ENCODE measurements around the gene PRKAA1. TPM values are rescaled to one million over a fixed set of nuclear protein-coding genes. Genes with fewer than 3 reads are reported as not detected.
"Not testable (repeated sequence)": the region's sequence is repeated elsewhere in the genome, so short reads cannot be mapped to it uniquely, and the experiment has no call there.

PRKAA1 gene
- total RNA-seq, 1 experiment from 2014 or later: 31.2 TPM

DNA sequence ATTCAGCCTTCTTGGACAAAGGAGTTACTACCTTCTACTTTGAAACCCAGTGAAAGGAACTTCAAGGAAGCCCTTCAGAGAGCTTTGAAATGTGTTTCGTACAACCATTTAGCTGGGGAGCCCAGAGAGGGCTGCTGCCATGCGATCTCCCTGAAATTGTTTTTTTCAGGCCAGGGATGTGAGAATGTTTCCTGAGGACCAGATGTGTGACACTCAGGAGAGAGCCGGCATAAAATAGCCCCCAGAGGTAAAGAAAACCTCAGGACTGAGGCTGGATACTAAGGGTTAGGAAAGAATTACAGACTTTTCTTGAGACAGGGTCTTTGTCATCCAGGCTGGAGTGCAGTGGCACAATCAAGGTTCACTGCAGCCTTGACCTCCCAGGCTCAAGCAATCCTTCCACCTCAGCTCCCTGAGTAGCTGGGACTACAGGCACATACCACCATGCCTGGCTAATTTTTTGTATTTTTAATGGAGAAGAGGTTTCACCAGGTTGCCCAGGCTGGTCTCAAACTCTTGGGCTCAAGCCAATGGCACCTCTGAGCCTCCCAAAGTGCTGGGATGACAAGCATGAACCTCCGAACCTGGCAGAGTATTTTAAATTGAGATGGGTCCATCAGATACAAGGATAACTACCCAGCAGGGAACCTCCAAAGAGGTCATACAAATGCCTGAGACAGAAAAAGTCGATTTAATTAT lies 28.5 kb upstream of the PRKAA1 start (continued):
- TF ChIP-seq, protein P1, sequence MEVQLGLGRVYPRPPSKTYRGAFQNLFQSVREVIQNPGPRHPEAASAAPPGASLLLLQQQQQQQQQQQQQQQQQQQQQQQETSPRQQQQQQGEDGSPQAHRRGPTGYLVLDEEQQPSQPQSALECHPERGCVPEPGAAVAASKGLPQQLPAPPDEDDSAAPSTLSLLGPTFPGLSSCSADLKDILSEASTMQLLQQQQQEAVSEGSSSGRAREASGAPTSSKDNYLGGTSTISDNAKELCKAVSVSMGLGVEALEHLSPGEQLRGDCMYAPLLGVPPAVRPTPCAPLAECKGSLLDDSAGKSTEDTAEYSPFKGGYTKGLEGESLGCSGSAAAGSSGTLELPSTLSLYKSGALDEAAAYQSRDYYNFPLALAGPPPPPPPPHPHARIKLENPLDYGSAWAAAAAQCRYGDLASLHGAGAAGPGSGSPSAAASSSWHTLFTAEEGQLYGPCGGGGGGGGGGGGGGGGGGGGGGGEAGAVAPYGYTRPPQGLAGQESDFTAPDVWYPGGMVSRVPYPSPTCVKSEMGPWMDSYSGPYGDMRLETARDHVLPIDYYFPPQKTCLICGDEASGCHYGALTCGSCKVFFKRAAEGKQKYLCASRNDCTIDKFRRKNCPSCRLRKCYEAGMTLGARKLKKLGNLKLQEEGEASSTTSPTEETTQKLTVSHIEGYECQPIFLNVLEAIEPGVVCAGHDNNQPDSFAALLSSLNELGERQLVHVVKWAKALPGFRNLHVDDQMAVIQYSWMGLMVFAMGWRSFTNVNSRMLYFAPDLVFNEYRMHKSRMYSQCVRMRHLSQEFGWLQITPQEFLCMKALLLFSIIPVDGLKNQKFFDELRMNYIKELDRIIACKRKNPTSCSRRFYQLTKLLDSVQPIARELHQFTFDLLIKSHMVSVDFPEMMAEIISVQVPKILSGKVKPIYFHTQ (CRISPR knock-in tag; IDR thresholded peaks at IDR 0.05): peak; percentile 79; the same call in 1 of the 2 replicates
- TF ChIP-seq ZNF121 (CRISPR knock-in tag; IDR thresholded peaks at IDR 0.05) (no peak), ERG (CRISPR knock-in tag; IDR thresholded peaks at IDR 0.05) (no peak; the same call in 1 of the 2 replicates), CREB1 (CRISPR knock-in tag; IDR thresholded peaks at IDR 0.05) (no peak)

GRCh38 chr5:40825461-40826043 lies 27.4 kb upstream of the PRKAA1 start:
- H3K36me3 Mint-ChIP-seq: peaks cover 48% of the 10 kb centered on the region
- peak overlapping the region; percentile 85 for H3K27ac Mint-ChIP-seq
- peak; percentile 27 for ATAC-seq
- not testable (repeated sequence) for H3K9me3 Mint-ChIP-seq; H3K27me3 Mint-ChIP-seq (ENCODE audit: low read depth); DNase-seq (ENCODE audit: low spot score); H3K4me3 Mint-ChIP-seq
- TF ChIP-seq ZNF425 (CRISPR knock-in tag; conservative IDR thresholded peaks at IDR 0.05): peak; percentile 90
- TF ChIP-seq SMAD3 (CRISPR knock-in tag; IDR thresholded peaks at IDR 0.05; ENCODE audit: borderline replicate concordance): peak; percentile 30; the same call in 1 of the 2 replicates
- peak; percentile 95 for TF ChIP-seq ZNF671 (CRISPR knock-in tag; IDR thresholded peaks at IDR 0.05)
- TF ChIP-seq, protein P2, sequence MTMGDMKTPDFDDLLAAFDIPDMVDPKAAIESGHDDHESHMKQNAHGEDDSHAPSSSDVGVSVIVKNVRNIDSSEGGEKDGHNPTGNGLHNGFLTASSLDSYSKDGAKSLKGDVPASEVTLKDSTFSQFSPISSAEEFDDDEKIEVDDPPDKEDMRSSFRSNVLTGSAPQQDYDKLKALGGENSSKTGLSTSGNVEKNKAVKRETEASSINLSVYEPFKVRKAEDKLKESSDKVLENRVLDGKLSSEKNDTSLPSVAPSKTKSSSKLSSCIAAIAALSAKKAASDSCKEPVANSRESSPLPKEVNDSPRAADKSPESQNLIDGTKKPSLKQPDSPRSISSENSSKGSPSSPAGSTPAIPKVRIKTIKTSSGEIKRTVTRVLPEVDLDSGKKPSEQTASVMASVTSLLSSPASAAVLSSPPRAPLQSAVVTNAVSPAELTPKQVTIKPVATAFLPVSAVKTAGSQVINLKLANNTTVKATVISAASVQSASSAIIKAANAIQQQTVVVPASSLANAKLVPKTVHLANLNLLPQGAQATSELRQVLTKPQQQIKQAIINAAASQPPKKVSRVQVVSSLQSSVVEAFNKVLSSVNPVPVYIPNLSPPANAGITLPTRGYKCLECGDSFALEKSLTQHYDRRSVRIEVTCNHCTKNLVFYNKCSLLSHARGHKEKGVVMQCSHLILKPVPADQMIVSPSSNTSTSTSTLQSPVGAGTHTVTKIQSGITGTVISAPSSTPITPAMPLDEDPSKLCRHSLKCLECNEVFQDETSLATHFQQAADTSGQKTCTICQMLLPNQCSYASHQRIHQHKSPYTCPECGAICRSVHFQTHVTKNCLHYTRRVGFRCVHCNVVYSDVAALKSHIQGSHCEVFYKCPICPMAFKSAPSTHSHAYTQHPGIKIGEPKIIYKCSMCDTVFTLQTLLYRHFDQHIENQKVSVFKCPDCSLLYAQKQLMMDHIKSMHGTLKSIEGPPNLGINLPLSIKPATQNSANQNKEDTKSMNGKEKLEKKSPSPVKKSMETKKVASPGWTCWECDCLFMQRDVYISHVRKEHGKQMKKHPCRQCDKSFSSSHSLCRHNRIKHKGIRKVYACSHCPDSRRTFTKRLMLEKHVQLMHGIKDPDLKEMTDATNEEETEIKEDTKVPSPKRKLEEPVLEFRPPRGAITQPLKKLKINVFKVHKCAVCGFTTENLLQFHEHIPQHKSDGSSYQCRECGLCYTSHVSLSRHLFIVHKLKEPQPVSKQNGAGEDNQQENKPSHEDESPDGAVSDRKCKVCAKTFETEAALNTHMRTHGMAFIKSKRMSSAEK (CRISPR knock-in tag; IDR thresholded peaks at IDR 0.05; ENCODE audit: borderline replicate concordance): peak; percentile 94
- TF ChIP-seq PRRX2 (CRISPR knock-in tag; IDR thresholded peaks at IDR 0.05): peak; percentile 95
- peak; percentile 98 for TF ChIP-seq EMX1 (CRISPR knock-in tag; IDR thresholded peaks at IDR 0.05)
- 0 out of 2 replicates have a peak, but pooled peaks have one; percentile 56 for TF ChIP-seq TEAD1 (CRISPR knock-in tag; IDR thresholded peaks at IDR 0.05)
- TF ChIP-seq ATF1 (CRISPR knock-in tag; IDR thresholded peaks at IDR 0.05): 0 out of 2 replicates have a peak, but pooled peaks have one; percentile 18
- peak; percentile 89 for TF ChIP-seq ZNF416 (CRISPR knock-in tag; IDR thresholded peaks at IDR 0.05)
- peak; percentile 94 for TF ChIP-seq ERG (CRISPR knock-in tag; IDR thresholded peaks at IDR 0.05)
- TF ChIP-seq NFATC4 (CRISPR knock-in tag; IDR thresholded peaks at IDR 0.05): peak; percentile 96
- TF ChIP-seq, protein P1 (CRISPR knock-in tag; IDR thresholded peaks at IDR 0.05): peak; percentile 99
- ChIA-PET POLR2A (interaction anchor here (0.6 to 2.4 kb wide), 5 partner anchors 9 to 642 kb away, joined by 3 to 16 read pairs (median 3); partner anchors contain the start of genes PRKAA1 and RPL37), CTCF (interaction anchor here (1.1 kb wide), 1 partner anchor 27 kb away, joined by 5 read pairs; the partner anchor contains the start of gene PRKAA1)
- H3K4me1 Mint-ChIP-seq: peaks cover 19% of the 10 kb centered on the region

All from WTC11 (cell line).